ENCODE measurements around the gene PITPNM3. TPM values are rescaled to one million over a fixed set of nuclear protein-coding genes. Genes with fewer than 3 reads are reported as not detected.

Gene PITPNM3
- total RNA-seq, 1 experiment from 2014 or later: 1.5 TPM

DNA sequence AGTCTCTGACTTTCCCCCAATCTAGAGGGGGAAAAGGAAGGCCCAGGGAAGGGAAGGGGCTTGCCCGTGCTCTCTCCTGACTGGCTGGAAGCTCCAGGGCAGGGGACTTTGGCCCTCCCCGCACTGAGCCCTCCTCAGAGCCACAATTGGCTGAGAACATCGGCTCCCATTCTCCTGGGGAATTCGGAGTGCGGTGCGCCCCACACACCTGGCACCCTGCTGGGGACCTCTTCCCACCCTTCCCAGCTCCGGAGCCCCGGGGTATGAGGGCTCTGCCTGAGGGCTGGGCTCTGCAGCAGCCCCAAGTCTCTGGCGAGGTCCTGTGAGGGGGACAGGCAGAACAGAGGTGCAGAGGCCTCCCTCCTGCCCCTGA lies 76.1 kb downstream of the PITPNM3 start:
- no peak for DNase-seq (ENCODE audit: low read depth)

DNA sequence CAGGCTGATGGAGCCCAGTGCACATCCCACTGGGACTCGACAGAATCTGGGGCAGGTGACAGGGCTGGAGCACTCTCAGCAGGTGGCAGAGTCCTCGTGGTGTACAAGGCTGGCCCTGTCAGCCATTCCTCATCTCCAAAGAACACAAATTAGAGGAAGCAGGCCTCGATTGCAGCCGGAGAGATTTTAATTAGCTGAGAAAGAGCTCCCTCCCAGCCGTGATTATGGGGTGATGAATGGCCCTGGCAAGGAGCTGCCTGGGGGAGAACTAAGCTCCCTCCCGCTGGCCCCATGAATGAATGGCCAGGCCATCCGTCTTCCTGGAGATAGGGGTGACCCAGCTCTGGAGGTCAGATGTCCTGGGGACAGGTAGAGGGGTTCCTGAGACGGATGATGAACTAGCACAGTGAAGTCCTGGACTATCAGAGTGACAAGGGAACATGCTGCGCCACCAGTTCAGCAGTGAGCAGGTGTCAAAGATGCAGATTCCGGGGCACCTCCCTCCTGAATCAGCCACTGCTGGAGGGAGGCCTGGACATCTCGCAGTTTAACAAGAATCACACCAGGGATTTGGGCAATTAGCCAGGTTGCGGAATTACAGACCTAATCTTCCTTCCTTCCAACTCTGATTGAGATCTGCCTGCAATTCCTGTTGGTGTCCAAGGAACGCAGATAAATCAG lies 76.6 kb downstream of the PITPNM3 start:
- DNase-seq (ENCODE audit: low read depth): no peak

- no peak for DNase-seq (ENCODE audit: low read depth)
Observed at GRCh38 chr17:6478486-6478885, 77.9 kb downstream of the PITPNM3 start.

GRCh38 chr17:6477831-6478383 lies 78.4 kb downstream of the PITPNM3 start:
- no peak for DNase-seq (ENCODE audit: low read depth)

- DNase-seq (ENCODE audit: low read depth): no peak
Observed at GRCh38 chr17:6476810-6477179, 79.6 kb downstream of the PITPNM3 start.

DNA sequence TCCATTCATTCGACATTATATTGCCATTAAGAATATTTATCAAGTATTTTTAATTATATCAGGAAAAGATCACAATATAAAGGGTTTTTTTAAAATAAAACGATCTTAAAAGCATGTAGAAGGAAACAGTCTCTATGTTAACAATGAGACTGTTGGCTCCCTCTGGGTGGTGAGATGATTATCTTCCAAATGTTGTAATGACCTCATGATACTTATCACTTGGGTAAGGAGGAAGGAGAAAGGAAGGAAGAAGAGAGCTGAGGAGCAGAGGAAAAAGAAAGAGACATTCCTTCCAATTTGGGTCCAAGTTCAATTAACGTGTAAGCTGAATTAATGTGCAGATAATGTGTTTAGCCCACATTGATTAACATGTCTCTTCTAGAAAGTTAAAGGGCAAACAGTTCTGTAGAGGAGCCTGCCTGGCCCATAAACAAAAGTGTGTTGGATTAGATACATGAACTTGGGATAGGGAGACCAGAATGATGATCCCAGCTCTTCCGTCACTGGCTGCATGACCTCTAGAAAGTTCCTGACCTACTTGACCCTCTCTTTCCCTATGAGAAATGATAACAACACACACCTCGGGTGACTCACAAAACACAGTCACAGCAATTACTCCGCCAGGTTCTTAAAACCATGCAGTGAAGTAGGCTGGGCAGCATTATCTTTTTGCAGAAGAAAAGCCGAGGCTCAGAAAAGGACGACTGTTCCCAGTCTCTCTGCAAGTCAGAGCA lies 80.1 kb downstream of the PITPNM3 start:
- DNase-seq (ENCODE audit: low read depth): no peak

DNA sequence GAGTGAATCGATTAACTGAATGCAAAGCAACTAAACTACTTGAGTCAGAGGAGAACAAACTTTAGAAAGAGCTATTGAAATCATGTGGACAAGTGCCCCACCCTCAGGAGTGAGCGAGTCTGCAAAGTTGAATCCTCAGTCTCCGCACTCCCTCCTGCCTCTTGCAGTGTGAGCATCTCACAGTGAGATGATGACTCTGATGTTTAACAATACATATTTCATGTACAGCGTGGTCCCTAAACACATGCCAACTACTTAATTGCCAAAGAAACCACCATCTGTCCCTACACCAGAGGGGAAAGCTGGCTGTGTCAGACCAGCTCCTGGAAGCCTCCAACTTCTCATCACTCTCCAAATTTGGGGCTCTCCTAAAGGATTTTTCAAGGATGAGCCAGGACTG lies 80.9 kb downstream of the PITPNM3 start:
- DNase-seq (ENCODE audit: low read depth): no peak

DNA sequence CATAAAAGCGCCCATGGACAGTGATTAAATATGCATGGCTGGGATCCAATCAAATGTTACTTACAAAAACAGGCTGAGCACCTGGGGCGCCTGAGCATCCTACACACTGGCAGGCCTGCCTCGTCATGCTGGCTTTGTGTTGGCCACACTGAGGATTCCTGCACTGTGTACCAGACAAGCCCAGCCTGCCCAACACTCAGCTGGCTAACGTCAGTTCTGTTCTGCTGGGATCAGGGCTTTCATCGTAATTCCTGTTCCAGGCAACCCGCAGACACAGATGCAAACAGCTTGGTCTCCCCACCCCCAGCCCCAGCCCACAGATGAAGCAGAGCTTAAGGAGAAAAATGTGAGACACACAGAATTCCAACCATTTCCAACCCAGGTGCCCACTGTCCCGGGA lies 81.4 kb downstream of the PITPNM3 start:
- no peak for DNase-seq (ENCODE audit: low read depth)

DNA sequence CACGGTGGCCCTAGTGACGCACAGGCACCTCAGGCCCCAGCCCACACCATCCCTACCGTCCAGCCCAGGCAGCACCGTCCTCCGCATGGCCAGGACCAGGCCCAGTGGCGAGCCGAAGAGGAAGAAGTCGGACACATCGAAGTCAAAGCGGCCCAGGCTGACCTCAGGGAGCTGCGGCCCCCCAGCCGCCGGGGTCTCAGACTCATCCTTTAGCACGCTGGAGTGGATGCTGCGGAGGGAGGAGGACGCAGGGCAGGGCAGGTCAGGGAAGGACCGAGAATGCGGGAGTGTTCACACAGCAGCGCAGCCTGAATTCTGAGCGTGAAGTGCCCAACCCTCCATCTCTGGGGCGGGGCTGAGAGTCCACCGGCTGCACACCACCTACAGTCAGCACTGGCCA lies 82.0 kb downstream of the PITPNM3 start:
- no peak for DNase-seq (ENCODE audit: low read depth)

- DNase-seq (ENCODE audit: low read depth): peak; percentile 64
Observed at GRCh38 chr17:6473128-6473767, 83.1 kb downstream of the PITPNM3 start.

DNA sequence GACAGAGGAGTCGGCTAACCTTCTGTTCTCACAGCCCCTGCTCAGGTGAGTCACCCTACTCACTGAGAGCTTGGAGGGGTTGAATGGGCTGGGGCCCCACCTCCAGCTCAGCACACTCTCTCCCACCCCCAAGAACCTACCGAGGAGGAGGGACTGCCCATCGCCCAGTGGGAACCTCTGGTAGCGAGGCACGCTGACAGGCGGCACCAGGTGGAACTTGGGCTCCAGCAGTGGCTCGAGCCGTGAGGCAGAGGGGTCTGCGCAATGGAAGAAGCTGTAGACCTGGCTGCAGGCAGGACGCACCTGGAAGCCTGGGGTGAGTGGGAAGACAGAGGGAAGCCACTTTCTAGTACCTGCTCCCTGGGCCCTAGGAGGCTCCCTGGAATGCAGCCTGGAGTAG lies 83.8 kb downstream of the PITPNM3 start:
- no peak for DNase-seq (ENCODE audit: low read depth)

DNA sequence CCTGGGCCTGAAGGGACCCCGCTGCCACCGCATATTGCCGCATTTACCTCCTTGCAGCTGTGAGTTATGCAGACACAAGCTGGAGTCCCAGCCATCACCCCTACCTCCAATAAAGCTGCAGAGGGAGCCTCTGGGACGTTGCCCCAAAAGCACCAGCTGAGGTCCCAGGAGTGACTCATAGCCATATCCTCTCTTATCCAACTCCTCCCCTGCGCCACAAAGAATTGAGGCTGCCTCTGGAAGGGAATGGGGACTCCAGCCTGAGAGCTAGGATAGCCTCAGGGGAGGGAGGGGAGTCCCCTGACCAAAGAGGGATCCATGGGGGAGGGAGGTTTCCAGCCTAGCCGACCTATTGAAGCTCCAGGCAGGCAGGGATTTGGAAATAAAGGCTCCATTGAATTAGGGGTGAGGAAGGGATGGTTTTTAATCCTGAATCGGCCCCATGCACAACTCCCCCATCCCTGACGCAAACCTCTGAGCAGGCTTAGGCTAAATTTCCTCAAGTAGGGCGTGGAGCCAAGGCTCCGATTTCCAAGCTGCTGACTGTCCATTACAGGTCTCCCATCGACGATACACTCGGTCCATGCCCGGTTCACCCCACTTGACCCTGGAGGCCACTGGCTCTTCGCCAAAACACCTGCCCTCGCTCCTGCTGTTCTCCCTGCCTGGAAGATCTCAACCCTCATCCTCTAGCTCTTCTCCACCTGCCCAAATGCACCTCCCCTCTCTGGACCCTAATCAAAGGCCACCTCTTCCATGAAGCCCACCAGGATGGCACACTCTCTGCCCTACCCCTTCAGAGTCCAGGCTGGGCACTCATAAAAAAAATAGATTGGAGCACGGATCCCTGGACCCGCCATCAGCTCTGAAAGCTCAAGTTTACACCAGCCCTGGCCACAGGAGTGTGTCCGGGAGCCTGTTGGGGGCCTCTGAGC lies 84.6 kb downstream of the PITPNM3 start:
- peak; percentile 77 for DNase-seq (ENCODE audit: low read depth)

DNA sequence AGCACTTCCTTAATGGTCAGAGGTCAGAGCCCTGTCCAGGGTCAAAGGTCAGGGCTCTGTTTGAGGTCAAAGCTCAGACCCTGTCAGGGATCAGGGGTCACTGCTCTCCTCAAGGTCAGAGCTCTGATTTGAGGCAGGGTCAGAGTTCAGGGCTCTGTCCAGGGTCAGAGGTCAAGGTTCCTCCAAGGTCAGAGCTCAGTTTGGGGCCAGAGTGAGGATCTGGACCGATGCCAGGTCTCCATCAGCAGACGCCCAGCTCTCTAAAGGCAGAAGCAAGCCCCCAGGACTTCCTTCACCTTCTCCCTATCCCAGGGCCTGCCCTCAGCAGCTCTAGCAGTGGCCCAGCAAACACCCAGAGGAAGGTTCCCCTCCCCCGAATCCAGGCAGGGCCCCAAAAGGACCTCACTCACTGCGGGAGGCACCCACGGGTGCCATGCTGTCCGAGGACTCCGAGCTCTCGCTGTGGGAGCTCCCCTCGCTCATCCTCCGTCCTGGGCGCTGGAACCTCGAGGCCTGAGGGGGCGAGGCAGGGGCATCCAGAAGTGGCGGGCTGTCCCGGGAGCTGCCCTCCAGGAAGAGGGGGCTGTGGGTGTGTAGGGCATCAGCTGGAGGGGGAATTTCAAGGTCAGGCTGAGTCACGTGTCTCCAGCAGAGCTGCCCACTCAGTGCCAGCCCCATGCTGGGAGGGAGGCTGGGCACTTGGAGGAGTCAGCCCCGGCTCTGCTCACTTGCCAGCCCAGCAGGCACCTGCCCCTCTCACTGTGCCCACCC lies 85.4 kb downstream of the PITPNM3 start:
- DNase-seq (ENCODE audit: low read depth): no peak

GRCh38 chr17:6470146-6470718 lies 86.1 kb downstream of the PITPNM3 start:
- no peak for DNase-seq (ENCODE audit: low read depth)

DNA sequence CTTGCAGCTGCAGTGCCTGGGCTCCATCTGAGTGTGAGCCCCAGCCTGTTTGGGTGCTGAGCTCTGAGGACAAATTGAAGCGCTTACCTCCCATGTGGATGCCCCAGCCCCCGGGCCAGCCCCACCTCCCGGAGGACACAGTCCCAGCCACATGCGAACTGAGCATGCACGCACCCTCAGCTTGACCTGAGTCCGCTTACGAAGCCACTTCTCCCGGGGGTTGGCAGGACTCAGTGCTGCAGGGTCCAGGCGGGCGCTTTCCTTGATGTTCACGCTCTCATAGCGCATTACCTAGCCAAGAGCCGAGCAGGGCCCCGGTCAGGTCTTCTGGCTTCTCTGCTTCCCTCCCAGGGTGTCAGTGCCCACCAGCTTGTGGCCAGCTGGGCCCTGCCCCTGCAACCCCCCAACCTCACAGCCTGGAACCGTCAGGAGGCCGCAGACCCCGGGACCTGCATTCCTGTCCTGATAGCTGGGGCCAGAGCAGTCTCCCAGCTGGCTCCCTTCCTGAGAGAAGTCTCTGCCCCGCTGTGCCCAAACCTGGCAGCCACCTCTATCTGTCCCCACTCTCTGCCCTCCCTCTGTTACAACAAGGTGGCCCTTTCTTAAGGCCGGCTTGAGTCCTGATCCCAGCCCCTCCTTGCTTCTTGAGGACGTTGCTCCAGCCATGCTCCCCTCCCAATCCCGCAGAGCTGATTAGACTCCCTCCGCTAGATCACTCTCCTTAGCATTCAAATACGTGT lies 88.1 kb downstream of the PITPNM3 start:
- no peak for DNase-seq (ENCODE audit: low read depth)

GRCh38 chr17:6467567-6467966 lies 88.8 kb downstream of the PITPNM3 start:
- no peak for DNase-seq (ENCODE audit: low read depth)

DNA sequence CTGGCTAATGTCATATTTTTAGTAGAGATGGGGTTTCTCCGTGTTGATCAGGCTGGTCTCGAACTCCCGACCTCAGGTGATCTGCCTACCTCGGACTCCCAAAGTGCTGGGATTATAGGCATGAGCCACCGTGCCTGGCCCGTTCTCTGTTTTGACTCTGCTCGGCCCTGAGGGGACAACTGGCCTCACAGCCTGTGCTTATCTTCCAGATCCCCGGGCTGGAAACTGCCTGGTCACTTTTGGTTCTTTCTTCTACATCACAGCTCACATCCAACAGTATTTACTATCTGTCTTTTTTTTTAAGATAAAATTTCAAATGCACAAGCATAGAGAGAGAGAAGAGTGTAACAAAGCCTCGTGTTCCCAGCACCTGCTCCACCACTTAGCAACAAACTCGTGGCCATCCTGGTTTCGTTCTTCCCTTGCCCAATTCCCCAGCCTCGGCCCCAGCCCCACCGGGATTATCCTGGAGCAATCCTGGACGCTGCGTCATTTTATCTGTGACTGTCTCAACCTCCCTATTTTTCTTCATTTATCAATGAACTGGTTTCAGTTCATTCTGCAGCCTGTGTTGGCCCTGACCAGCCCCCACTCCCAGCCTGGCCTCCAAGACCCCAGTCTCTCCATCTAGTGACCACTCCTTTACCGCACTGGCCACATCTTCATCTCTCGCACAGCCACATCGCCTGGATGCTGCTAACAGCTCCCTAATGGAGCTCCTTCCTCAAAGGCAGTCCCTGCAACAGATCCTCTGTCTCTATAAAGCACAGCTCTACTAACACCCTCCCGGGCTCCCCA lies 91.0 kb downstream of the PITPNM3 start:
- no peak for DNase-seq (ENCODE audit: low read depth)

GRCh38 chr17:6464446-6465041 lies 91.8 kb downstream of the PITPNM3 start:
- no peak for DNase-seq (ENCODE audit: low read depth)
